Ureter (tissue), 1 donor: ENCODE results near the gene AKAP9. TPM values are rescaled to one million over a fixed set of nuclear protein-coding genes. Genes with fewer than 3 reads are reported as not detected.
"Not testable (repeated sequence)": the region's sequence is repeated elsewhere in the genome, so short reads cannot be mapped to it uniquely, and the experiment has no call there.

Experiments
- DNase-seq: peaks from one replicate; pipeline ENCODE4 v3.0.0-alpha.2; 2020; ENCODE audit warnings: low spot score
- total RNA-seq: library from RNA; stranded (reverse); gene quantifications from one replicate; pipeline ENCODE4 v1.2.4, GENCODE V29; 2023
- donor health status: DM: yes; HTN: yes; CAD: no.

Gene AKAP9
- 88.2 TPM for total RNA-seq

DNA sequence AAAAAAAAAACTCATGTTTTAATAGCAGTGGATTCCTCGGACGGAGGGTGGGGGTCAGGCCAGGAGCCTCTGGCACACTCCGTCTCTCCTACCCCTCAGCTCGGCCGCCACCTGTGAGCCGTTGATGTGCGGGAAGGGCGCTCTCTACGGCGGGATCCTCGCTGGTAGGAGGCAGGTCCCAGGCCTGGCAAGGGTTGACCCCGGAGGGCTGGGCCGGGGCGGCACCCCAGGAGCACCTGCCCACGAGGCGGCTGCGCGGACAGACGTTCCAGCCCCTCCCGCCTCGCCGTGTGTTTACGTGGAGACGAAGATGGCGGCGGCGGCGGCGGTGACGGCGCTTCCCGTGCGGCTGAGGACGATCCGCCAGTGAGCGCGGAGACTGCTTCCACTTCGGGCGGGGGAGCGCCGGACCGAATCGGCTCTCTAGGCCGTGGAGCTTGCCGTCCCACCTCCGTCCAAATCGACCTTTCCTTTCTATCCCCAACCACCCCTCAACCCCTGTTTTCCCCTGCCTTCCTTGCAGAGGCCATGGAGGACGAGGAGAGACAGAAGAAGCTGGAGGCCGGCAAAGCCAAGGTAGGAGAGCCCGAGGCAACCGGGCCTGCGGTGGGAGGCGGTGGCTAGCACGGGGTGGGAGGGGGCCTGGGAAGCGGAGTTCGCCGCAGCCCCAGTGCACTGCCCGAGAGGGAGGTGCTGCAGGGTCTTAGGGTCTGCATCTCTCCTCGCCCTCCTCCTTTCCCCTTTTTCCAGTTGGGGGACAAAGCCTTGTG lies at the start of gene AKAP9:
TSS of gene AKAP9 (plus strand) at position 291 of the 770 bp plus-strand sequence. CDS start at position 529, 238 bp downstream.
- DNase-seq = peak; percentile 91

DNA sequence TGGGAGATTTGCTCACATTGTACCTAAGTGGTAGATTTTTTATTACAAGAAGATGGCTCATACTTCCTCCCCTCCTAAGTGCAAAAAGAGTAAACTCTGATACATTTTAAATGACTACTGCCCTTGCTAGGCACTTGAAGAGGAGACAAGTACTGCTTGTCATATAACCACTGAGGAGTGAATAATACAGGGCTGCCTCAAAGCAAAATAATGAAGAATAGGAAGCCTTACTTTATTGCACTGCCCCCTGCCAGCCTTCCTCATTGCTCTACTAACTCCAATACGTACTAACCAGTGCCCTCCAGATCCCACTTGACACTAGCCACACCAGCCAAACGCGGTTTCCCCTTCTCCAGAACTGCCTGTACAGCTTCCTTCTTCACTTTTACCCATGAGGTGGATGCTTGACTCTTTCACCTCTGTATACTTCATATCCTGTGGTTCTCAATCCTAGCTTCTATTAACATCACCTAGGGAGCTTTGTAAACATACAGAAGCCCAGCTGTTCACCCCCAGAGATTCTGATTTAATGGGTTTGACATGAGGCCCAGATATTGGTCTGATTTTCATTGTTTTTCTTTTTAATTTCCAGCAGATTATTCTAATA lies 48.5 kb upstream of the AKAP9 start:
- DNase-seq = no peak

DNA sequence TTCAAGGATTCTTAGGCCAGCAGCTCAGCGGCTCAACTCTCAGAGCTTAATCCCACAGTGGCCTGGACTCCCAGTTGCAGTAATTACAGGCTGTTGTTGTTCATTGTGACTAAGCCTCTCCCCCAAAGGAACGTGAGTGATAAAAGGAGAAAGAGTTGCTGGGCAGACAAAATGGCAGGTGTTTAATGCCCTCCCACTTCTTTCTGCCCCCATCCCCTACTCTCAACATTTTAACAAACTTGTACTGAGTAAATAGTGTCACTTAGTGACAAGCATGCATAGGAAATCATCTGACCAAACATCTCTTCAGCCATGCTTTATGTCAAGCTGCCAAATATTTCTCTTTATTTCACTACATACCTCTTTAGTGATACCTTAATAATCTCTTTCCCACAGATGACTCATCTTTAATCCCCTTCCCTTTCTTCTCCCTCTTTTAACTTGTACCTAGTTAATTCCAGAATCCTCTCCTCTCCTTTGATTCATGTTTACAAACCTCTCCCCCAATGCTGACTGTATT lies 47.8 kb upstream of the AKAP9 start:
- no peak for DNase-seq

DNA sequence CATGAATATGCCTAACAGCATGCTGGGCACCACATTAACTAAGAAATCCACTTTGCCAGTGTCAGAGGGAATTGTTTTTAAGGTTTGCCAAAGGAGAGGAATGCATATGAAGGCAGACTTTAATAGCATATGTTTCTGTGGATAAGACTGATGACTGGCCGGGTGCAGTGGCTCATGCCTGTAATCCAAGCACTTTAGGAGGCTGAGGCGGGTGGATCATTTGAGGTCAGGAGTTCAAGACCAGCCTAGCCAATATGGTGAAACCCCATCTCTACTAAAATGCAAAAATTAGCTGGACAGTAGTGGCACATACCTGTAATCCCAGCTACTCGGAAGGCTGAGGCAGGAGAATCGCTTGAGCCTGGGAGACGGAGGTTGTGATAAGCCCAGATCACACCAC lies 47.0 kb upstream of the AKAP9 start:
- not testable (repeated sequence) for DNase-seq

DNA sequence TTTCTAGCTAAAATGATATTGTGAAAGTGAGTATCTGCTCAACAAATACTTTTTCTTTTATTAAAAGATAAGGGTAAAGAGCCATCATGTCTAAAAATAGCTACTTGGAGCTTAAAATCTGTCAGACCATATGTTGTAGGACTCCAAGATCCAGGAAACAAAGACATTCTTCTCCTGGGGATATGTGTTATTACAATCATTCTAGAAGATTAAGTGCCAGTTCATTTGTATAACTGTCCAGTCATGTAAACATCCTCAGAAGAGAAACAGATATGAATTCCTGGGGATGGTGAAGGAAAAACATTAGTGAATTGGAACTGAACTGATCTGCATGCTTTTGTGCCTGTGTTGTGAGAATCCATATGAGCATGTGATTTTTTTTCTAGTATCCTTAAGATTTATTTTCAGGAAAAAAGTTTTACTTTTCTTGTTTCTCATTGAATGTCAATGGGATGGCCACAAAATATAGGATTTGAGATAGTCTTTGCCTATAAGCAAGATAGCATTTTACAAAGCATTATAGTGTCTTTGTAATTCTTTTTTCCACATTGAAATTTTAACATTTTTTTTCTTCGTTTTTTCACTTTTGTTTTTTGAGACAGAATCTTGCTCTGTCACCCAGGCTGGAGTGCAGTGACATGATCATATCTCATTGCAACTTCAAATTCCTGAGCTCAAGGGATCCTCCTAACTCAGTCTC lies 45.7 kb upstream of the AKAP9 start:
- DNase-seq = no peak

DNA sequence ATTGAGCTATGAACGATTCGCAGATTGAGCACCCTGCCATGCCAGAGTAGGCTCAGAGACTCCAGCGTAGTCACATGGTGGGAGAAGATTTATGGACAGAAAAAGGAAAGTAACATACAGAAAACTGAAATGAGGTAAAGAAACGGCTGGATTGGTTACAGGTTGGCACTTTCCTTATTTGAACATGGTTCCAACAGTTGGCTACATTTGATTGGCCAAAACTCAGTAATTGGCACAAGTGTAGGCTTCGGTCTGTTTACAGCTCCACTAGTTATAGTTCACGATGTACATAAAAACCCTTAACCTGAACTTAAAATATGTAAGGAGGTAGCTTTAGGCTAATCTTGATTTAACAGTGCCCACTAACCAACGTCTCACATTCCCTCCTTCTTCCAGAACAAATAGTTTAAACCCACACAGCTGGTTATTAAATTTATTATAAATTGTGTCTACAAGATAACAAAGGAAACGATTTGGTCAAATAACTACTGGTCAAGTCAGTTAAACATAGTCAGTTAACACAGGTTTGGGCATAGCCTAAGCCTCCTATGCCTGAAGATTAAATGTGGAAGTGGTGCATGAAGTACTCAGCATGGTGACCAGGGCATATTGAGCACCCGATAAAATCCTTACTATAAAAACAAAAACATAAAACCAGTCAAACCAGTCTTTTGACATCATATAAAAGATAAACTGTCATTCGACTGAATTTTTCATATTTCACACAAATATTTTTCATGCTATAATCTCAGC lies 42.2 kb upstream of the AKAP9 start:
- no peak for DNase-seq

DNA sequence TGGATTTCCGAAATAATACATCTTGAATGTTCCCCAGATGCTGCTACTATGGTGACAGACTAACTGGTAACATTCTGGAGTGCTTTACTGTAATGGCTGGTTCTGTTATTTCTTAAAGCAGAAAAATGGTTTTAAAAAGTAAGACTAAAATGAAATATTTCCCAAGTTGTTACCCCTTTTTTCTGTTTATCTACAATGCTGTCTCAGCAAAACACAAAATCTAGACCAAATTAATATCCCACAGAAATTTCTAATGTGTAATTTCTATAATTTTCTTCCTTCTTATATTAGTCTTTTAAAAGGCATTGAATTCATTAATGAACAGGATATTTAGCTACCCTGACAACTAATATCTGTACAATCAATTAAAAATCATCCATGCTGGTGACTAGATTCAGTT lies 41.1 kb upstream of the AKAP9 start:
- DNase-seq = no peak

DNA sequence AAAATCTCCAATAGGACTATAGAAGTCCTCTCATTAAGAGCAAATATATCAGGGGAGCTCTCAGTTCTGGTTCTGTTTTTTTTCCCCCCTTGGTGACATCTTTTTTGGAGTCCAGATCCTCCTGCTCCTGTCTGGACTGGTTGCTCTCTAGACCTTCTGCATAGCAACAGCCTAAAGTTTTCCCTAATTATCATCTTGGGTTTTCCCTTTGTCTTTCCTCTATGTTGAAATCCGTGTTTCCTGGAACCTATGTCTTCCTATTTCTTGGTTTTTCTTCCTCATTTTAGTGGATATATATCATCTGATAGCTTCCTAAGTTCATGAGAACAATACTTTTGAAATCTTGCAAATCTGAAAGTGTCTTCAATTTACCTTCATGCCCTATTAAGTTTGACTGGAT lies 30.5 kb upstream of the AKAP9 start:
- DNase-seq = no peak

DNA sequence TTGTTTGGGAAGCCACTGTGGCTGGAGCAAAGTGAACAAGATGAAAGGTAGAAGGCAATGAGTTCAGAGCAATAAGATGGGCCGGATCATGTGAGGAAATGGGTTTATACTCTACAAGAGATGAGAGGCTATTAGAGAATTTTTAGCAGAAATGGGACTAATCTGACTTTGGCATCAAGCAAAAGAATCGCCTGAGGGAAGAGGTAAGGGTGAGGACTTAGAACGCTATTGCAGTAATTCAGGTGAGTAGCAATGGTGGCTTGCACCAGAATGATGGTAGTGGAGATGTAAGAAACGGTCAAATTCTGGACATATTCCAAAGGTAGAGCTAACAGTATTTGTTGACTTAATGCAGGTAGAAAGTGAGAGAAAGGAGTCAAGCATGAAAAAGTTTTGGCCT lies 29.5 kb upstream of the AKAP9 start:
- DNase-seq = no peak

DNA sequence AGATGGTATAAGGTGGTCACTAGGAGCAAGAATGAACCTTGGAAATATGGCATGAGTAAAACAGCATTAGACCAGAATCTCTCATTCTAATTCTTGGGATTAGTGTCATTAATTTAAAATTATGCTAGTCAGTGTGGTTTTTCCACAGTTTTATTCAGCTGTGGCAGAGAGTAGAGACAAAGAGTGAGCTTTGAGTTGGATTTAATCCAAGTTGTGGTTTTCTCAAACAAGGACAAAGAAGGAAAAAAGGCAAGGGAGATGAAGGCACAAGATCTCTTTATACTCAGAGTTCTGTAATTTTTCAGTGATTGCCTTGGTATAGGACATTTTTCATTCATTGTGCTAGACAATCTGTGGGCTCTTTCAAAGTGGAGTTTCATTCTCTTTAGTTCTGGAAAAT lies 28.2 kb upstream of the AKAP9 start:
- DNase-seq = no peak

DNA sequence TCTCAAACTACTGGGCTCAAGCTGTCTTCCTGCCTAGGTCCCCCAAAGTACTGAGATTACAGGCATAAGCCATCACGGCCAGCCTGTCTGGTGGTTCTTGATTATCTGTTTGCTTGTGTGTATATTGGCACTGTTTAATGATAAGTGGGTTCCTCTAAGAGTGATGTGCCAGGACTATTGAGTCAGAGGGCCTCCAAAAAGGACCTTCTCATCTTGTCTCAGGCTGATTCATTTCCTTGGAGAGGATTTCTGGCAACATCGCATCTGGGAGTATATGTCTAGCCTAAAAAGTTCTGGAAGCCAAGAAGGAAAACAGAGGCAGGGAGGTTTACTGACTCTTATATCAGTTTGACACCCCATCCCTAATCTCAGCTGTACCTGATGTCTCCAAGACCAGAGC lies 27.1 kb upstream of the AKAP9 start:
- no peak for DNase-seq

DNA sequence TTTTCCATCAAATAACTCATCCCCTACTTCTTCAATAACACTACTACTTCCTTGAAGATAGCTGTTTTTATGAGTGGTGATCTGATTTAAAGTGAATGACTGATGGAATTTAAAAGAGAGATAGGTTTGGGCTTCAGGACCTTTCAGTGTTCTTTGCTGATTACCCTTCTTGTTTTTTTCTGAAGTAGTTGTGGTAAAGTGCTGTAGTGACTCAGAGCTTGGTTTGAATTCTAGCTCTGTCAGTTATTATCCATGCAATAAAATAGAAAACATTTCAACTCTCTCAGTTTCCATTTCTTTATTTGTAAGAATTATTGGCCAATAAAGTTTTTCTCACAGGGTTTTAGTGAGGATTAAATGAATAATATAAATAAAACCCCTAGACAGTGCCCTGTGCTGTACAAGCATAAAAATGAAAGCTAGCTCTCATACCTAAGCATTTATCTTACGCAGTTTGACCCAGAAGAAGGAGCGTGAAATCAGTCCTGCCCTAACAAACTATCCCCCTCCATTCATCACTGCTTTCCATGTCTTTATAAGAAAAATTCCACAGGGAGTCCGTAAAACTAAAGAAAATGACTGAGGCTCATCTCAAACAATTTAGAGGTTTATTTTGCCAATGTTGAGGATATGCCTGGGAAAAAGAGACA lies 25.1 kb upstream of the AKAP9 start:
- DNase-seq = no peak

DNA sequence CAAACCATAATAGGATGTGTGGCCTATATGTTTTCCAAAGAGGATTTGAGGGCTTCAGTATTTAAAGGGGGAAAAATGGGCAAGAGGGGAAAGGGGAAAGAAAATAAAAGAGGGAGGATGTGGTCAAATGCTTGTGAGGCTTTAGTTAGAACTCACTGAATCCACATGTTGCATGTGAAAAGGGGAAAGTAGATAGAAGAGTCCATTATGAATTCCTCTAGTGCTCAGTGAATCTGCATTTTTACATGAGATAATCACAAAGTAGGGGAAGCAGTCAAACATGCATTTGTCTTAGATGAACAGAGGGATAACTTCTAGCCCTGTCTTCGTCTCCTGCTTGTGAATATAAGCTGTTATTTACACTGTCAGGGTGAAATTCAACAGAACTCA lies 24.6 kb upstream of the AKAP9 start:
- no peak for DNase-seq

DNA sequence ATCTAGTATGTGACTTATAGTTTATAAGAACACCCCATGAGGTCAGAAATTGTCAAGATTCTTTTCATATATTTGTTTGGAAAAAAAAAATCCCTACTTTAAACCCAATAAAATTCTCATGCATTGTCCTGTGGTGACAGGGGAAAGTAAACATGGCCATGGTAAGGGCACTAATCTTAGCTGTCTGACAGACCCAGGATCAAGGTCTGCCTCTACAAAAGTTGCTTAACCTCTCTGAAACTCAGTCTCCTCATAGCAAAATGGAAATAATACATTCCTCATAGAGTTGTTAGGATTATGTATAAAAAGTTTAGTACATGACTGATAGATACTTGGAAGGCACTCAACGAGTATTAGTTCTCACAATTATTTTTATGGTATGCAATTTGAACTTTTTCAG lies 22.3 kb upstream of the AKAP9 start:
- DNase-seq = no peak

DNA sequence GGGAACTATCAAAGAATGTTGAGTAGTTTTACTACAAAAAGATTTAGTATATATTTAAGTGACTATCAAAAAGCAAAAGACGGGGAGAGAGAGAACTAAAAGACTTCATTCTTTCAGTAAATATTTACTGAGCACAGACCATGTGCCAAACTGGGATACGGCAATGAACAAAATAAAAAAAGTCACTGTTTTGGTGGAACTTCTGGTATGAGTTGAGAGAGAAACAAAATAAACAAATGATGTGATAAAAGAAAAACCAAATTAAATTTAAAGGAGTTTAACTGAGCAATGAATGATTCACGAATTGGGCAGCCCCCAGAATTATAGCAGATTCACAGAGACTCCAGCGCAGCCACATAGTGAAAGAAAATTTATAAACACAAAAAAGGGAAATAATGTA lies 17.8 kb upstream of the AKAP9 start:
- DNase-seq = no peak

DNA sequence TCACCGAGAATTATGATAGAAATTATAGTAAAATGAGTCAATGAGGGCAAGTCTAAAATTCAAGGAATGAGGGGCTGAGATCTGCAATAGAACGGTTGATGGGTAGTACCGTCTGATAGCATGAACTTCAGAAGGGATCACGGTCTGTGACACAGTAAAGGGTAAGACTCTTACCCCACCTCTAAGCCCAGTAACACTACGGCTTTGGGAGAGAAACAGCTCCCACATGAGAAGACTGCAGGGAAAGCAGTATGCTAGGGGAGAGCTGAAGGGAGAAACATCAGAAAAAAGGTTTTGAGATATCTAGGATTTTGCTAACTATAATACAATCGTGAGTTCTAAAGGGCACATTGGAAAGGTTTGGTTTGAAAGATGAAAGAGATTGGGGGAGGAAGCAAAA lies 12.8 kb upstream of the AKAP9 start:
- no peak for DNase-seq

DNA sequence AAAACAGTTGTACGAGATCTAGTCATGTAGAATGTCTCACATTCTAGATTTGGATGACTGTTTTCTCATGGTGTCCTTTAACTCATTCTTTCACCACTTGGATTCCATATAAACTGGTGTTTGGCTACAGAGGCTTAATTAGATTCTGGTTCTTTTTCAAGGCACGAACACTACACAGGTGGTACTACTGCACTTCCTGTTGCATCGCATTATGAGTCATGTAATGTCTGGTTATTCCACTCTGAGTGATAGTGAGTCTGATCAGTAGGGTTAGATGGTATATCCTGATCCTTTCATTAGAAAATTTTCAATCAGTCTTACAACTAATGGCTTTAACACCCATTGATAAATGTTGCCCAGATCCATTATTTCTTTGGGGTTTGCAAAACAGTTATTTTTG lies 11.2 kb upstream of the AKAP9 start:
- DNase-seq = no peak

DNA sequence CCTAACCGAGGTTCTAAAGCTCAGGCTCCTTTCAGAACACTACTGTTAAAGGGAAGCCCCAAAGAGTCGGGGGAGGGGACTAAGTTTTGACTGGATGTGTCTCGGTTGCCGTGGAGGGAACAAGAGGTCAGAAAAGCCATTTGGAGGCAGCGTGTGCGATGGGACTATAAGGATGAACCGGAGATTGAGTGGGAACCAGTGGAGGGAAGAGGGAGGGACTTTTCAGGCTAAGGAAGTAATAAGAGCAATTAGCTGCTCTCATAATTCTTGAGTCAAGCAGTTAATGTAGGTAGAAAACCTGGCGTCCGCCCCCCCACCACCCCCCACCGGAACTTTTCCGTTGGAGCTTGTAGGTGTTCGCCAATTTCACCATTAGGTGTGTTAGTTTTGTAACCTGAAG lies 491 bp upstream of the AKAP9 start:
- no peak for DNase-seq

DNA sequence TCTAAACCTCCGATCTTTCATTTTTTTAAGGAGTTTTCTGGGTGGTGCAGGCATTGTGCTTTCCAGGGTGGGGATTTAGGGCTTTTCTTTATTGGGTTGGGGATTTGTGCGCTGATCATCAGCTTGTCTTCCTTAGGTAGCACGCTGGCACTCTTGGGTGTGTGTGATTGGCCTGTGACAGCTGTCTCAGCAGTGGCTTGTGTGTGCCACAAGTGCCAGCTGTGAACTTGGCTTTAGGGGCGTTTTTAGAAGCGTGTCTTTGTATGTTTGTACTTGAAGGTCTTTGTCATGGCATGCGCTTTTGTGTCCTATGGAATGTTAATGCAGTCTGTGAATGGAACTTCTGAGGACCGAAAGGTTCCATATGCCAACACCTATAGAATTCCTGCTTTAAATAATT lies 788 bp downstream of the AKAP9 start:
- DNase-seq = peak; percentile 44

DNA sequence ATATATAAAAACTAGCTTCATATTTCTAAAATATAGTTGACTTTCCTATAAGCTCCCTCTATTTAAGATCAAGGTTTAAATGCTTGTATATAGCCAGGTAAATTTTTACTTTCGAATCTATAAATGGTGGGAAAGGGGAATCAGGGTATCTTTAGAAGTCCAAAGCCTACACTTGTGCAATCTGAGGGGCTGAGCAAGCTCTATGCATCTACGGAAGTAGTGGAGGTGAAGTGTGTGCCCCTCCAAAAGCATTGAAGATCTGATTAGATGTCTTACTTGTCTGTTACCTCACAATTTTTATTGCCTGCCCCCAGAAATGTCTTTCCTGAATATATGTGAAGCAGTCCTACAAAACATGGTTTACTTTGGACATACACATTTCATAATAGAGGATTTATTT lies 1.6 kb downstream of the AKAP9 start:
- DNase-seq = no peak

DNA sequence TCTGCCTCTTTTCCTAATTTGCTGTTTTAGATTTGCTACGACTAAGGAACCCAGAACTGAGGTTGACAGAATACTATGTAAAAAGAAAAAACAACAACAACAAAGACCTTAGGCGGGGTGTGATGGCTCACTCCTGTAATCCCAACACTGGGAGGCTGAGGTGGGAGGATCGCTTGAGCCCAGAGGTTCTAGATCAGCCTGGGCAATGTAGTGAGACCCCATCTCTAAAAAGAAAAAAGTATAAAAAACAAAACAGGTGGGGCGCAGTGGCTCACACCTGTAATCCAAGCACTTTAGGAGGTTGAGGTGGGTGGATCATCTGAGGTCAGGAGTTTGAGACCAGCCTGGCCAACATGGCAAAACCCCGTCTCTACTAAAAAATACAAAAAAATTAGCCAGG lies 4.3 kb downstream of the AKAP9 start:
- DNase-seq = not testable (repeated sequence)

DNA sequence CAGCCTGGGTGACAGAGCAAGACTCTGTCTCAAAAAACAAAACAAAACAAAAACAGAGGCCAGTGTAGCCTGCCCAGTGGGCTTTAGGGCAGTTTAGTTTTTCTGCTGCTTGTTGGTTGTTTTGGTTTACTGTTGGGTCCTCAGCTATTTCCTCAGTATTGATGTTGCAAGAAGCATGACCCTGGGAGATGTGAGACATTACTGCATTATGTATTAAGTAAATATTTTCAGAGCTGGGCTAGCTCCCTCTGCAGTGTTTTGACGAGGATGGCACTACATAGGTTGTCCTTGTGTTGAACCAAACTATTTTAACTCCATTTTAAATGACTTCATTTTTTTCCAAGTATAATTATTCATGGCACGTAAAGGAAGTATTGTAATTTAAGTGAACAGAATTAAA lies 4.8 kb downstream of the AKAP9 start:
- no peak for DNase-seq
